HepG2 (cell line): Measurements from ENCODE around the gene OSM. TPM values are rescaled to one million over a fixed set of nuclear protein-coding genes. Genes with fewer than 3 reads are reported as not detected.

Source experiments
- ATAC-seq: fragments of 200-7000 bp; cut with Tn5 transposase; 3 replicates; pipeline ENCODE4 v1.9.1; 2020; ENCODE audit warnings: mild to moderate bottlenecking, moderate library complexity
- BruUV-seq: library from RNA; stranded (reverse); fragments of 400-500 nt; replicated peaks from 2 replicates; lab custom pipeline; 2021; lab: Mats Ljungman, UMichigan
- CTCF ChIA-PET: fragments of 300-600 bp; formaldehyde crosslinking; extraction: SDS; loops from one replicate; lab custom pipeline; 2021; ENCODE audit warnings: low total read pairs, inconsistent platforms, low intra/inter-chr PET ratio; lab: Yijun Ruan, JAX
- POLR2A ChIA-PET: fragments of 350-600 bp; sonication (Branson Sonifier 250); formaldehyde crosslinking; loops from one replicate; lab custom pipeline; 2020; ENCODE audit warnings: antibody characterized with exemption, inconsistent platforms; lab: Yijun Ruan, JAX
- DNase-seq: peaks from one replicate; pipeline ENCODE4 v3.0.0-alpha.2; 2015; ENCODE audit warnings: low spot score
- FAIRE-seq: peaks from 3 replicates; lab custom pipeline; 2011; peaks lifted over from hg19 to GRCh38; lab: Jason Lieb, UNC
- H2AFZ ChIP-seq: one replicate; pipeline ENCODE4 v1.6.1; 2011; ENCODE audit warnings: low read length, inconsistent platforms
- H3K27ac ChIP-seq: fragments of 300-600 bp; 3 replicates; pipeline ENCODE4 v1.8.0; 2011; ENCODE audit warnings: mixed run types, mild to moderate bottlenecking, mixed read lengths, low read length, inconsistent platforms; ENCODE audit not compliant: insufficient read depth; ENCODE audit errors: extremely low read length
- H3K27me3 ChIP-seq, 2 experiments: fragments of 200-600 bp in 1 of 2; 2 replicates in 1 of 2; 3 replicates in 1 of 2; pipeline versions ENCODE4 v1.6.0 to v1.8.0; 2011; ENCODE audit warnings: low read length in 2 of 2, mild to moderate bottlenecking in 2 of 2, moderate library complexity in 2 of 2, inconsistent platforms in 1 of 2; ENCODE audit not compliant: insufficient read depth in 2 of 2, control insufficient read depth in 1 of 2
- H3K36me3 ChIP-seq, 2 experiments: fragments of 200-600 bp in 1 of 2; replicated peaks in 1 of 2; 2 replicates in 1 of 2; 3 replicates in 1 of 2; pipeline versions ENCODE4 v1.5.1 to v1.8.0; 2011; ENCODE audit warnings: low read length in 2 of 2, inconsistent platforms in 1 of 2; ENCODE audit not compliant: insufficient read depth in 2 of 2, control insufficient read depth in 1 of 2
- H3K4me1 ChIP-seq: 2 replicates; pipeline ENCODE4 v1.5.1; 2012; ENCODE audit warnings: low read length, inconsistent platforms; ENCODE audit not compliant: insufficient read depth
- H3K4me2 ChIP-seq: 2 replicates; pipeline ENCODE4 v1.6.0; 2011; ENCODE audit warnings: low read depth, low read length, inconsistent platforms
- H3K4me3 ChIP-seq, 3 experiments: fragments of 200-600 bp in 1 of 3; sonication (generic), shearing (Covaris generic) in 1 of 3; replicated peaks in 1 of 3; 2 replicates each; pipeline ENCODE4 v1.5.1; 2011 to 2016; ENCODE audit warnings: low read length in 3 of 3, inconsistent platforms in 2 of 3, low read depth in 2 of 3, mild to moderate bottlenecking in 2 of 3, control low read depth in 1 of 3, mixed read lengths in 1 of 3; ENCODE audit not compliant: insufficient read depth in 1 of 3
- H3K79me2 ChIP-seq: one replicate; pipeline ENCODE4 v1.6.1; 2011; ENCODE audit warnings: low read length, inconsistent platforms; ENCODE audit not compliant: insufficient read depth
- H3K9ac ChIP-seq: 2 replicates; pipeline ENCODE4 v1.6.0; 2011; ENCODE audit warnings: mild to moderate bottlenecking, low read depth, low read length, inconsistent platforms; ENCODE audit not compliant: insufficient read depth
- H3K9me3 ChIP-seq: 2 replicates; pipeline ENCODE4 v1.5.1; 2012; ENCODE audit warnings: mild to moderate bottlenecking, low read length
- H4K20me1 ChIP-seq: 2 replicates; pipeline ENCODE4 v1.6.0; 2011; ENCODE audit warnings: inconsistent platforms, mild to moderate bottlenecking, low read length, moderate library complexity; ENCODE audit not compliant: insufficient read depth
- ATRX ChIP-seq: sonication (generic); formaldehyde crosslinking; IDR thresholded peaks from 2 replicates; pipeline ENCODE4 v1.4.0; 2020; ENCODE audit warnings: missing genetic modification reagents, borderline replicate concordance
- DNMT1 ChIP-seq: sonication (generic); formaldehyde crosslinking; IDR thresholded peaks from 2 replicates; pipeline ENCODE4 v1.5.1; 2020; ENCODE audit warnings: mild to moderate bottlenecking, missing genetic modification reagents
- EED ChIP-seq: sonication (generic); formaldehyde crosslinking; IDR thresholded peaks from 2 replicates; pipeline ENCODE4 v1.5.0; 2020; ENCODE audit warnings: mild to moderate bottlenecking, missing genetic modification reagents
- GTF2F1 ChIP-seq: fragments of 150-350 bp; IDR thresholded peaks from 2 replicates; pipeline ENCODE4 v1.6.1; 2014; ENCODE audit warnings: low read length
- HNRNPL ChIP-seq: fragments of 200-400 bp; formaldehyde crosslinking; IDR thresholded peaks from 2 replicates; pipeline ENCODE4 v1.6.1; 2017; ENCODE audit warnings: mild to moderate bottlenecking, low read depth, low read length
- MIER3 ChIP-seq: IDR thresholded peaks from 2 replicates; pipeline ENCODE4 v1.6.1; 2016; ENCODE audit warnings: missing compliant biosample characterization, borderline replicate concordance
- RAD21 ChIP-seq: fragments of 450-650 bp; formaldehyde crosslinking; IDR thresholded peaks from 2 replicates; pipeline ENCODE4 v1.5.0; 2020; ENCODE audit warnings: mild to moderate bottlenecking
- RELA ChIP-seq: sonication (generic); formaldehyde crosslinking; IDR thresholded peaks from 2 replicates; pipeline ENCODE4 v1.4.0; 2020; ENCODE audit warnings: missing genetic modification reagents
- RFX1 ChIP-seq: fragments of 450-650 bp; IDR thresholded peaks from 2 replicates; pipeline ENCODE4 v1.6.1; 2017
- SNRNP70 ChIP-seq: fragments of 200-400 bp; formaldehyde crosslinking; IDR thresholded peaks from 2 replicates; pipeline ENCODE4 v1.6.1; 2017; ENCODE audit warnings: mild to moderate bottlenecking, low read depth, low read length, moderate library complexity
- SP1 ChIP-seq, 2 experiments: fragments of 450-650 bp in 1 of 2; sonication (generic) in 1 of 2; formaldehyde crosslinking in 1 of 2; IDR thresholded peaks; 2 replicates each; pipeline versions ENCODE4 v1.4.0 to v1.6.1; 2016 to 2020; ENCODE audit warnings: missing genetic modification reagents in 1 of 2
- ZNF652 ChIP-seq: IDR thresholded peaks from 2 replicates; pipeline ENCODE4 v1.6.1; 2016; ENCODE audit warnings: low read depth, borderline replicate concordance
- ZNF737 ChIP-seq: sonication (generic); formaldehyde crosslinking; IDR thresholded peaks from 2 replicates; pipeline ENCODE4 v1.5.0; 2020; ENCODE audit warnings: missing genetic modification reagents, mild to moderate bottlenecking, borderline replicate concordance
- WGBS: methylation state at CpG from one replicate; pipeline ENCODE4 v1.1.6; 2017; ENCODE audit warnings: low lambda C conversion rate; 5-methylcytosine and 5-hydroxymethylcytosine counted together
- in situ Hi-C: cut with HindIII; loops from 2 replicates; pipeline ENCODE4 v1.10.0; 2017; ENCODE audit warnings: low pct_unique_long_range_greater_than_20kb; ENCODE audit not compliant: extremely low pct_ligation_motif_present
- intact Hi-C: fragments of 100-400 bp; cut with micrococcal nuclease; formaldehyde crosslinking; loops from one replicate; pipeline ENCODE4 v1.10.0; 2022; ENCODE audit not compliant: unreplicated experiment
- polyA plus RNA-seq, 8 experiments: library from polyadenylated mRNA; depleted of rRNA in 3 of 8; stranded (reverse) in 7 of 8; unstranded in 1 of 8; fragments of >200 nt; fragmentation: Illumina TruSeq in 4 of 8; extraction: Trizol in 4 of 8; gene quantifications; 2 replicates each; pipeline versions ENCODE4 v1.2.1 to v1.2.3, GENCODE V29; 2011 to 2016; ENCODE audit warnings: low read depth in 4 of 8, missing spikeins in 1 of 8, mixed read lengths in 1 of 8; ENCODE audit not compliant: insufficient read depth in 1 of 8
- total RNA-seq, 5 experiments: library from RNA; depleted of rRNA; stranded (reverse); fragments of >200 nt; fragmentation: Illumina TruSeq; extraction: Trizol; gene quantifications; 2 replicates each; pipeline ENCODE4 v1.2.3, GENCODE V29; 2016; ENCODE audit warnings: low read depth in 1 of 5
- TF ChIP-seq, protein P1 (sequence below), 2 experiments: sonication (generic) in 1 of 2; formaldehyde crosslinking in 1 of 2; IDR thresholded peaks; 2 replicates each; pipeline versions ENCODE4 v1.4.0 to v1.6.1; 2018 to 2020; ENCODE audit warnings: missing genetic modification reagents in 2 of 2, borderline replicate concordance in 1 of 2, low read depth in 1 of 2, mild to moderate bottlenecking in 1 of 2, missing biosample characterization in 1 of 2
- TF ChIP-seq, protein P2 (sequence below): sonication (generic); formaldehyde crosslinking; conservative IDR thresholded peaks from 2 replicates; pipeline ENCODE4 v1.8.0; 2022; ENCODE audit warnings: mild to moderate bottlenecking, moderate library complexity, missing genetic modification reagents
- TF ChIP-seq, protein P3 (sequence below): IDR thresholded peaks from 2 replicates; pipeline ENCODE4 v1.6.1; 2016; ENCODE audit warnings: low read depth, control low read depth
- TF ChIP-seq, protein P4 (sequence below): IDR thresholded peaks from 2 replicates; pipeline ENCODE4 v1.6.1; 2018; ENCODE audit warnings: missing genetic modification reagents

OSM gene
- total and polyA plus RNA-seq, 2 of the 13 experiments (the other 11 are each of a cell fraction or from before 2014, with no cell fraction given), result not detected

DNA sequence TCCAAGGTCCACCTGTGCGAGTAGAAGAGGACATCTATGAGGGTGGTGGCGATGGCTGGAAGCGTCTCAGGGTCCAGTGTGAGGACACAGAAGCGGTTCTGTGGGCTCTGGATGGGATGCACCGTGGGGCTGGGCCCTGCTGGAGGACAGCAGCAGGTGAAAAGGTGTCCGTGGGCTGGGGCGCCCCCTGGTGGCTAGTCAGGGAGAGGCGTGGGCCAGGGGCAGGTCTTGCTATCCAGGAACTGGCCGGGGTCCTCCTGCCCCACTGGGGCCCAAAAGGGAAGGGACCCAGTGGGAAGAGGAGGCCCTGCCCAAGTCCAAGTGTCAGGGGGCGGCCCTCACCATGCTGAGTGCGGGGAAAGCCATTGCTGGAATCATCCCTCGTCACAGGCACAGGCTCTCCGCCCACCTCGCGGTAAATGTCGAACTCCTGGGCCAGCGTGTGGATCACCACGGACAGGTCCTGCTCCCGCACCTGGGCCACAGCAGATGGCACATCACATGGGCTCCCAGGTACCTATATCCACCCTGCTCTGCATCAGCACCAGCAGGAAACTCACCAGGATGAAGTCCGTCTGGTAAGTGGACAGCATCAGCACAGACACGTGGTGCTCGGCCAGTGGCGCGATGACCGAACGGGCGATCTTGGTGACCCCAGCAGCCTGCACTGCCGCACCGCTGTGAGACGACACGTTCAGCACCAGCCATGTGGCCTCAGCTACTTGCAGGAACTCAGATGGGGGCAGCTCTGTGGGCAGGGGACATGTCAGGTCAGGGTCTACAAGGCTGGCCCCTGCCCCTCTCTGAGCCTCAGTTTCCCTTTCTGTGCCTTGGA, 20.4 kb upstream of the OSM start (continued):
- TF ChIP-seq MIER3 (CRISPR knock-in tag) (no peak), GTF2F1 (no peak), ZNF652 (no peak), RAD21 (CRISPR knock-in tag) (peak; percentile 88), RELA (CRISPR knock-in tag) (no peak), SP1 (IDR thresholded peaks at IDR 0.05) (no peak), SP1 (CRISPR knock-in tag; IDR thresholded peaks at IDR 0.05) (no peak), ZNF737 (CRISPR knock-in tag) (no peak), RFX1 (no peak)
- TF ChIP-seq, protein P1, sequence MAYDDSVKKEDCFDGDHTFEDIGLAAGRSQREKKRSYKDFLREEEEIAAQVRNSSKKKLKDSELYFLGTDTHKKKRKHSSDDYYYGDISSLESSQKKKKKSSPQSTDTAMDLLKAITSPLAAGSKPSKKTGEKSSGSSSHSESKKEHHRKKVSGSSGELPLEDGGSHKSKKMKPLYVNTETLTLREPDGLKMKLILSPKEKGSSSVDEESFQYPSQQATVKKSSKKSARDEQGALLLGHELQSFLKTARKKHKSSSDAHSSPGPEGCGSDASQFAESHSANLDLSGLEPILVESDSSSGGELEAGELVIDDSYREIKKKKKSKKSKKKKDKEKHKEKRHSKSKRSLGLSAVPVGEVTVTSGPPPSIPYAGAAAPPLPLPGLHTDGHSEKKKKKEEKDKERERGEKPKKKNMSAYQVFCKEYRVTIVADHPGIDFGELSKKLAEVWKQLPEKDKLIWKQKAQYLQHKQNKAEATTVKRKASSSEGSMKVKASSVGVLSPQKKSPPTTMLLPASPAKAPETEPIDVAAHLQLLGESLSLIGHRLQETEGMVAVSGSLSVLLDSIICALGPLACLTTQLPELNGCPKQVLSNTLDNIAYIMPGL (CRISPR knock-in tag; IDR thresholded peaks at IDR 0.05; ENCODE audit: borderline replicate concordance in 1 of 2, low read depth in 1 of 2), result peak in 1 of 2 experiments; percentile 60; a peak in 1 of 4 replicates

DNA sequence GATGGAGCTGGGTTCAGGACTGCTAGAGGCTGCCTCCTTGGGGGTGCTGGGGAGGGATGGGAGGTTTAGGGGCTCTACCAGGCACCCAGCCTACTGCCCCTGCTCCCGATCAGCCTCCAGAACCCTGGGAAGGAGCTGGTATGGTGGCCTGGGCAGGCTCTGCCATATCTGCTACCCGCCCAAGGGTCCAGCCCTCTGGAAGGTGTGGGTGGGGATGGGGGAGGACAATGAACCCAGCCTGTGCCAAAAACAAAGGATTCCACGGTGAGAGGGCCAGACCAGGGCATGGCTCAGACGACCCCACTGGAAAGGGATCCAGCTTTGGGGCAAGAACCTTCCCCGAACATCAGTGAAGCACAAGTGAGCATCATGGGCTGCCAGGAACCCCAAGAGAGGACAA, 19.7 kb upstream of the OSM start:
- Histone ChIP-seq H2AFZ (no peak overlapping the region), H3K4me2 (no peak overlapping the region), H4K20me1 (no peaks in the 10 kb centered on the region), H3K79me2 (no peaks in the 10 kb centered on the region), H3K4me1 (peaks cover 27% of the 10 kb centered on the region), H3K9me3 (no peaks in the 10 kb centered on the region), H3K4me3 (no peak overlapping the region), H3K27me3 (no peaks in the 10 kb centered on the region; a peak in 1 of 5 replicates), H3K36me3 (no peaks in the 10 kb centered on the region), H3K9ac (no peak overlapping the region), H3K27ac (no peak overlapping the region)
- intact Hi-C loops, result loop anchor here (1.0 kb wide), 1 partner anchor 23 kb away; no protein-coding TSS in a partner anchor
- in situ Hi-C loops, result loop anchor here (5.0 kb wide), 1 partner anchor 101 kb away; the partner anchor contains the start of gene RNF215
- 67% methylated on average over 4 of the region's 5 CpGs for WGBS
- DNase-seq (no peak), FAIRE-seq (no peak), ATAC-seq (no peak)
- no TSS peak for BruUV-seq
- ChIA-PET POLR2A (no interaction called here), CTCF (interaction anchor here (0.9 to 4.0 kb wide), 5 partner anchors 23 to 177 kb away, joined by 3 to 23 read pairs (median 13); partner anchors contain the start of gene TBC1D10A)
- TF ChIP-seq HNRNPL (no peak), DNMT1 (no peak), ATRX (CRISPR knock-in tag) (no peak), EED (CRISPR knock-in tag) (0 out of 2 replicates have a peak, but pooled peaks have one; percentile 51), SNRNP70 (no peak)
- TF ChIP-seq, protein P2, sequence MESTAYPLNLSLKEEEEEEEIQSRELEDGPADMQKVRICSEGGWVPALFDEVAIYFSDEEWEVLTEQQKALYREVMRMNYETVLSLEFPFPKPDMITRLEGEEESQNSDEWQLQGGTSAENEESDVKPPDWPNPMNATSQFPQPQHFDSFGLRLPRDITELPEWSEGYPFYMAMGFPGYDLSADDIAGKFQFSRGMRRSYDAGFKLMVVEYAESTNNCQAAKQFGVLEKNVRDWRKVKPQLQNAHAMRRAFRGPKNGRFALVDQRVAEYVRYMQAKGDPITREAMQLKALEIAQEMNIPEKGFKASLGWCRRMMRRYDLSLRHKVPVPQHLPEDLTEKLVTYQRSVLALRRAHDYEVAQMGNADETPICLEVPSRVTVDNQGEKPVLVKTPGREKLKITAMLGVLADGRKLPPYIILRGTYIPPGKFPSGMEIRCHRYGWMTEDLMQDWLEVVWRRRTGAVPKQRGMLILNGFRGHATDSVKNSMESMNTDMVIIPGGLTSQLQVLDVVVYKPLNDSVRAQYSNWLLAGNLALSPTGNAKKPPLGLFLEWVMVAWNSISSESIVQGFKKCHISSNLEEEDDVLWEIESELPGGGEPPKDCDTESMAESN, result no peak
- TF ChIP-seq, protein P3, sequence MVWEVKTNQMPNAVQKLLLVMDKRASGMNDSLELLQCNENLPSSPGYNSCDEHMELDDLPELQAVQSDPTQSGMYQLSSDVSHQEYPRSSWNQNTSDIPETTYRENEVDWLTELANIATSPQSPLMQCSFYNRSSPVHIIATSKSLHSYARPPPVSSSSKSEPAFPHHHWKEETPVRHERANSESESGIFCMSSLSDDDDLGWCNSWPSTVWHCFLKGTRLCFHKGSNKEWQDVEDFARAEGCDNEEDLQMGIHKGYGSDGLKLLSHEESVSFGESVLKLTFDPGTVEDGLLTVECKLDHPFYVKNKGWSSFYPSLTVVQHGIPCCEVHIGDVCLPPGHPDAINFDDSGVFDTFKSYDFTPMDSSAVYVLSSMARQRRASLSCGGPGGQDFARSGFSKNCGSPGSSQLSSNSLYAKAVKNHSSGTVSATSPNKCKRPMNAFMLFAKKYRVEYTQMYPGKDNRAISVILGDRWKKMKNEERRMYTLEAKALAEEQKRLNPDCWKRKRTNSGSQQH (CRISPR knock-in tag), result no peak
- TF ChIP-seq, protein P4, sequence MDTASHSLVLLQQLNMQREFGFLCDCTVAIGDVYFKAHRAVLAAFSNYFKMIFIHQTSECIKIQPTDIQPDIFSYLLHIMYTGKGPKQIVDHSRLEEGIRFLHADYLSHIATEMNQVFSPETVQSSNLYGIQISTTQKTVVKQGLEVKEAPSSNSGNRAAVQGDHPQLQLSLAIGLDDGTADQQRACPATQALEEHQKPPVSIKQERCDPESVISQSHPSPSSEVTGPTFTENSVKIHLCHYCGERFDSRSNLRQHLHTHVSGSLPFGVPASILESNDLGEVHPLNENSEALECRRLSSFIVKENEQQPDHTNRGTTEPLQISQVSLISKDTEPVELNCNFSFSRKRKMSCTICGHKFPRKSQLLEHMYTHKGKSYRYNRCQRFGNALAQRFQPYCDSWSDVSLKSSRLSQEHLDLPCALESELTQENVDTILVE (CRISPR knock-in tag), result no peak
